Esophagus squamous epithelium (tissue), 5 donors: ENCODE data around the gene TSPAN7. TPM values are rescaled to one million over a fixed set of nuclear protein-coding genes. Genes with fewer than 3 reads are reported as not detected.

ENCODE experiments used
- DNase-seq: peaks from one replicate; lab custom pipeline; 2025; lab: John Stamatoyannopoulos, UW
- H3K27ac ChIP-seq, 4 donors: fragments of 200-600 bp; sonication (generic); one replicate each; pipeline ENCODE4 v1.5.1; 2016 to 2019; ENCODE audit warnings: mild to moderate bottlenecking in 1 of 4
- H3K27me3 ChIP-seq, 4 donors: fragments of 200-600 bp; sonication (generic); 1 replicate in 3 of 4; 2 replicates in 1 of 4; pipeline versions ENCODE4 v1.5.1 to v1.6.0; 2017 to 2021; ENCODE audit warnings: antibody characterized with exemption in 1 of 4
- H3K36me3 ChIP-seq, 3 donors: fragments of 200-600 bp; sonication (generic); one replicate each; pipeline ENCODE4 v1.5.1; 2016 to 2019
- H3K4me1 ChIP-seq, 3 donors: fragments of 200-600 bp; sonication (generic); one replicate each; pipeline ENCODE4 v1.5.1; 2017 to 2019
- H3K4me3 ChIP-seq, 4 donors: fragments of 200-600 bp; sonication (generic); 1 replicate in 3 of 4; 2 replicates in 1 of 4; pipeline ENCODE4 v1.5.1; 2016 to 2019; ENCODE audit warnings: mild to moderate bottlenecking in 2 of 4, moderate library complexity in 1 of 4
- H3K9me3 ChIP-seq, 3 donors: fragments of 200-600 bp; sonication (generic); one replicate each; pipeline ENCODE4 v1.5.1; 2016 to 2019
- CTCF ChIP-seq, 6 experiments: fragments of 450-650 bp in 4 of 6; fragments of 200-600 bp in 2 of 6; sonication (generic) in 2 of 6; IDR thresholded peaks; one replicate each; pipeline ENCODE4 v1.5.1; 2016 to 2019; ENCODE audit warnings: antibody characterized with exemption in 6 of 6, mild to moderate bottlenecking in 4 of 6, moderate library complexity in 4 of 6
- POLR2A ChIP-seq, 4 donors: fragments of 450-650 bp; IDR thresholded peaks; one replicate each; pipeline ENCODE4 v1.6.1; 2017; ENCODE audit warnings: antibody characterized with exemption in 4 of 4, mild to moderate bottlenecking in 4 of 4, moderate library complexity in 3 of 4
- WGBS, 2 donors: methylation state at CpG; one replicate each; pipeline ENCODE4 v1.1.5; 2018; 5-methylcytosine and 5-hydroxymethylcytosine counted together
- intact Hi-C: fragments of 100-400 bp; cut with DNase I; formaldehyde crosslinking; loops from one replicate; pipeline ENCODE4 v1.15.0; 2022
- total RNA-seq, 4 donors: library from RNA; depleted of rRNA; stranded (reverse); fragments of >200 nt; gene quantifications; one replicate each; pipeline ENCODE4 v1.1.0, GENCODE V29; 2016
- donor health status: DM: yes; HTN: yes; CAD: no.

TSPAN7 gene
- total RNA-seq, 4 donors from 2014 or later, result 23.9 to 40.0 (median 33.8) TPM

GRCh38 chrX:38661103-38661441 lies 99.7 kb downstream of the TSPAN7 start:
- TF ChIP-seq POLR2A (IDR thresholded peaks at IDR 0.05), result no peak
- no peak for TF ChIP-seq CTCF (IDR thresholded peaks at IDR 0.05)
- DNase-seq, result no peak
- H3K9me3 ChIP-seq, result no peaks in the 10 kb centered on the region
- no peak overlapping the region for H3K4me3 ChIP-seq
- H3K27me3 ChIP-seq, result no peaks in the 10 kb centered on the region
- H3K27ac ChIP-seq, result no peak overlapping the region
- H3K4me1 ChIP-seq, result peaks cover 0 to 5% (median 0%) of the 10 kb centered on the region in 3 donors
- intact Hi-C loops, result no loop called here
- no peaks in the 10 kb centered on the region for H3K36me3 ChIP-seq
- WGBS, 2 donors, result 20 to 30% methylated on average over 1 of the region's 1 CpG

GRCh38 chrX:38661561-38661960 lies 100.2 kb downstream of the TSPAN7 start:
- Histone ChIP-seq H3K36me3 (no peaks in the 10 kb centered on the region), H3K4me1 (peaks cover 0 to 5% (median 0%) of the 10 kb centered on the region in 3 donors), H3K27ac (no peak overlapping the region), H3K27me3 (no peaks in the 10 kb centered on the region), H3K4me3 (no peak overlapping the region), H3K9me3 (no peaks in the 10 kb centered on the region)
- TF ChIP-seq CTCF (IDR thresholded peaks at IDR 0.05) (no peak), POLR2A (IDR thresholded peaks at IDR 0.05) (no peak)
- intact Hi-C loops, result no loop called here
- DNase-seq, result no peak
- WGBS, 2 donors, result 60 to 84% methylated on average over 4 to 5 of the region's 5 CpGs

- WGBS, 2 donors, result 33 to 60% methylated on average over 1 to 2 of the region's 2 CpGs
- DNase-seq, result no peak
These were observed 101.3 kb downstream of the TSPAN7 start for GRCh38 chrX:38662640-38663039.

GRCh38 chrX:38664285-38664684 lies 102.9 kb downstream of the TSPAN7 start:
- intact Hi-C loops, result no loop called here
- Histone ChIP-seq H3K27me3 (no peaks in the 10 kb centered on the region), H3K36me3 (no peaks in the 10 kb centered on the region), H3K4me3 (no peak overlapping the region), H3K9me3 (no peaks in the 10 kb centered on the region), H3K4me1 (peaks cover 0 to 5% (median 0%) of the 10 kb centered on the region in 3 donors), H3K27ac (no peak overlapping the region)
- no peak for TF ChIP-seq POLR2A (IDR thresholded peaks at IDR 0.05)
- TF ChIP-seq CTCF (IDR thresholded peaks at IDR 0.05), result peak in 3 of 6 experiments; percentile 18 to 44 (median 22)
- DNase-seq, result no peak
- 20 to 34% methylated on average over 5 of the region's 5 CpGs for WGBS, 2 donors

More at GRCh38 chrX:38662640-38663039, 101.3 kb downstream of the TSPAN7 start:
- no peak overlapping the region for H3K4me3 ChIP-seq
- H3K4me1 ChIP-seq, result peaks cover 0 to 5% (median 0%) of the 10 kb centered on the region in 3 donors
- H3K27ac ChIP-seq, result no peak overlapping the region
- no peaks in the 10 kb centered on the region for H3K36me3 ChIP-seq
- TF ChIP-seq CTCF (IDR thresholded peaks at IDR 0.05) (no peak), POLR2A (IDR thresholded peaks at IDR 0.05) (no peak)
- no peaks in the 10 kb centered on the region for H3K9me3 ChIP-seq
- no peaks in the 10 kb centered on the region for H3K27me3 ChIP-seq
- intact Hi-C loops, result no loop called here

GRCh38 chrX:38666909-38667308 lies 105.6 kb downstream of the TSPAN7 start:
- no peak overlapping the region for H3K4me3 ChIP-seq
- no peaks in the 10 kb centered on the region for H3K9me3 ChIP-seq
- intact Hi-C loops, result no loop called here
- DNase-seq, result no peak
- TF ChIP-seq POLR2A (IDR thresholded peaks at IDR 0.05) (no peak), CTCF (IDR thresholded peaks at IDR 0.05) (no peak)
- H3K36me3 ChIP-seq, result no peaks in the 10 kb centered on the region
- no peaks in the 10 kb centered on the region for H3K27me3 ChIP-seq
- peaks cover 0 to 5% (median 0%) of the 10 kb centered on the region in 3 donors for H3K4me1 ChIP-seq
- H3K27ac ChIP-seq, result no peak overlapping the region
